ENCODE results near the gene CES2.
"Not testable (repeated sequence)": the region's sequence is repeated elsewhere in the genome, so short reads cannot be mapped to it uniquely, and the experiment has no call there.

CES2 gene

DNA sequence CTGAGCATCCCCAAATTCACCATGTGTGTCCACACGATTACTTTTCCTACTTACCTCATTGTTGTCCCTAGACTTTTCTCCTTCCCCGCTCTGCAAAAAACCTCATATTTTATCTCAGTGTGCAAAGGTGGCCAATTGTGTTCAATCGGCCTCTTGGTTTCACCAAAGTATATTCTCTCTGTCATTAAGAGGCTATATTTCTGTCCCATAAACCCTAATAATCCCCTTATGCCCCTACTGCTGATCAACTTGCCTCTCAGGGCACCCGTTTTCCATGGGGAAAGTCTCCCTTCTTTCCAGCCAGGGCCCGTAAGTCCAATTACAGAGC lies 11.6 kb downstream of the CES2 start:
- intact Hi-C loops (cut with DNase I): loop anchor here (10.0 kb wide), 1 partner anchor 208 kb away; the partner anchor contains the start of genes B3GNT9, FBXL8 and TRADD

DNA sequence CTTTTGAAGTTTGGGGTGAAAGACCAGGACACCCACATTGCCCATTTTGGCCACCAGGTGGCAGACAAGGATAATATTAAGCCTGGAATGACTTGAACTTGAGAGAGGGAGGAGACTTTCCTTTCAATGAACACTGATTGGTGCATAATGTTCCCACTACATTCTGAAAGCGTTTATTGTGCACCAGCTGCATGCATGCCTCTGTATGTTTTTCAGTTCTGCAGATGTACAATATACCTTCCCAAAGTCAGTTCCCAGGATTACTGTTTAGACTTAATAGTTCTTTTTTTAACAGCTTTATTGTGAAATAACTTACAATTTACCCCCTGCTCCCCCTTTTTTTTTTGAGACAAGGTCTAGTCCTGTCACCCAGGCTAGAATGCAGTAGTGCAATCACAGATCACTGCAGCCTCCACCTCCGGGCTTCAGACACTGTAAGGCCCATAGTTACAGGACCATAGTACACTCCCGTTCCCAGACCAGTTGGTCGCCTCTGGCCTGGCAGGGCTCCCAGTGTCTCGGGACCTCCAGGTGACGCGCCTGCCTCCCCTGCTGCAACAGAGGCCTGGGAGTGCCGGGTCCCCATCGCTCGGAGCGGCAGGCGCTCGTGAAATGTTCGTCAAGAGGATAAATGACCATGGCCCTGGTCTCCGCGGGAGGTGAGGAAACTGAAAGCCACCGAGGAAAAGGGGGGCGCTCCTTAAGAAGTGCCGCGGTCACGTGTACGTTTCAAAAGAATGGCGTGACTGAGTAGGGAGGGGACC lies 12.2 kb downstream of the CES2 start:
- DNase-seq: peak; percentile 37 to 94 (median 86)
- intact Hi-C loops (cut with DNase I): loop anchor here (10.0 kb wide), 1 partner anchor 207 kb away; the partner anchor contains the start of genes B3GNT9, FBXL8 and TRADD

More for the DNA sequence above, 11.6 kb downstream of the CES2 start:
- no peak for DNase-seq

GRCh38 chr16:66948134-66948836 lies 13.0 kb downstream of the CES2 start:
- intact Hi-C loops (cut with DNase I): loop anchor here (10.0 kb wide), 1 partner anchor 207 kb away; the partner anchor contains the start of genes B3GNT9, FBXL8 and TRADD
- peak in 8 of 42 donors; percentile 8 to 52 (median 22) for DNase-seq

DNA sequence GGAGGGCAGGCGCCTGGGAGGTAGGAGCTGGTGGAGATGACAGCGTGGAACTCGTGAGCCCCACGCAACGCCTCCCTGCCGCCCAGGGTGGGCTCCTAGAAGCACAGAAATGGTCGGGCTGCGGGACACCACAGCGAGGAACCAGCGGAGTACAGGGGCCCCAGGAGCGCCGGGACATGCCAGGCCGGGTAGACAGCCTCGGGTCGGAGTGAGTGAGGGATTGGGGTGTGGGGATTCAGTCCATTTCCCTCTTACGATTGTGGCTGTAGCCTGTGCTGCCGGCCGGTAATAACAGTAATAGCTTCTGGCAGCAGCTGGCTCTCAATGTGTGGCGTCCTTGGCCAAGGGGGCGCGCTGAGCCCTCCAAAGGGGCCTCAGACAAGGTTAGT lies 13.5 kb downstream of the CES2 start:
- intact Hi-C loops (cut with DNase I): loop anchor here (10.0 kb wide), 1 partner anchor 206 kb away; the partner anchor contains the start of genes B3GNT9, FBXL8 and TRADD

GRCh38 chr16:66949472-66949871 lies 14.2 kb downstream of the CES2 start:
- intact Hi-C loops (cut with DNase I): loop anchor here (10.0 kb wide), 1 partner anchor 205 kb away; the partner anchor contains the start of genes B3GNT9, FBXL8 and TRADD
- DNase-seq: no peak

More for the DNA sequence above, 13.5 kb downstream of the CES2 start:
- no peak for DNase-seq

DNA sequence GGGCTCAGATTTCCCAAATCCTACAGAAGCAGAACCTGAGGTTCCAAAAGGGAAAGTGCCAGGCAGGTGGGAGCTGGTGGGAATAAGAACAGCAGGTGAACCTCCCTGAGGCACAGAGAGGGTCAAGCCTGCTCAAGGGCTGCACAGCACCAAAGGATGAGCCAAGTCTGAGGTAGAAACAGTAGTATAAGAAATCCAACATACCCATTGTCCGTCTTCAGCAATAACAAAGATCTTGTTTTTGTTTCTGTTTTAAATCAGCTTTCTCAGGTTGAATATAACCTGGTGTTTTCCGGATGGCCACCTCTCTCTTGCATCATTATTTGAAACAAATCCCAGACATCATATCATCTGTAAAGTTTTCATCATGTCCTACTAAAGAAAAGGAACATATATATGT lies 15.1 kb downstream of the CES2 start:
- no peak for DNase-seq
- intact Hi-C loops (cut with DNase I): no loop called here

DNA sequence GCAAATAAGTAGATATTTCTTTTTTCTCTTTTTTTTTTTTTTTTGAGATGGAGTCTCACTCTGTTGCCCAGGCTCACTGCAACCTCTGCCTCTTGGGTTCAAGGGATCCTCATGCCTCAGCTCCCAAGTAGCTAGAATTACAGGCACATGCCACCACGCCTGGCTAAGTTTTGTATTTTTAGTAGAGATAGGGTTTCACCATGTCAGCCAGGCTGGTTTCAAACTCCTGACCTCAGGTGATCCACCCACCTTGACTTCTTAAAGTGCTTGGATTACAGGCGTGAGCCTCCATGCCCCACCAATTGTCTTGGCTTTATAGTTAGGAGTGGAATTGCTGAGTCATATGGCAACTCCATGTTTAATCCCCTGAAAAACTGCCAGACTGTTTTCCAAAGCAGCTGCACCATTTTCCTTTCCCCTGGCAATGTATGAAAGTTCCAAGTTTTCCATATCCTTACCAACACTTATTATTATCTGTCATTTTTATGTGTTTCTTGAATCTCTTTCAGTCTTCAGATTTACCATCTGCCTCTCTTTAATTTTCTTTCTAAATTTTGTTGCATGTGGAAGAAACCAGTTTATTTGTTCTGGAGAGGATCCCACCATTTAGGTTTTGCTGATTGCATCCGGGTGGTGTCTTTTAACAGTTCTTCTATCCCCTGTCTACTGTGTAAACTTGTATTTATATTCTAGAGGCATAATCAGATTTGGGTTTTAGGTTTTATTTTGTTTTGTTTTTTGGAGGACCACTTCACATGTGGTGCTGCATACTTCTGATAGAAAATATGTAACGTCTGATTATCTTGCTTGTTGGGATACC lies 15.9 kb downstream of the CES2 start:
- DNase-seq: no peak
- intact Hi-C loops (cut with DNase I): no loop called here

- intact Hi-C loops (cut with DNase I): no loop called here
- DNase-seq: no peak
Observed at GRCh38 chr16:66952430-66953110, 17.3 kb downstream of the CES2 start.

- intact Hi-C loops (cut with DNase I): no loop called here
- DNase-seq: no peak
Observed at GRCh38 chr16:66953462-66954096, 18.3 kb downstream of the CES2 start.

DNA sequence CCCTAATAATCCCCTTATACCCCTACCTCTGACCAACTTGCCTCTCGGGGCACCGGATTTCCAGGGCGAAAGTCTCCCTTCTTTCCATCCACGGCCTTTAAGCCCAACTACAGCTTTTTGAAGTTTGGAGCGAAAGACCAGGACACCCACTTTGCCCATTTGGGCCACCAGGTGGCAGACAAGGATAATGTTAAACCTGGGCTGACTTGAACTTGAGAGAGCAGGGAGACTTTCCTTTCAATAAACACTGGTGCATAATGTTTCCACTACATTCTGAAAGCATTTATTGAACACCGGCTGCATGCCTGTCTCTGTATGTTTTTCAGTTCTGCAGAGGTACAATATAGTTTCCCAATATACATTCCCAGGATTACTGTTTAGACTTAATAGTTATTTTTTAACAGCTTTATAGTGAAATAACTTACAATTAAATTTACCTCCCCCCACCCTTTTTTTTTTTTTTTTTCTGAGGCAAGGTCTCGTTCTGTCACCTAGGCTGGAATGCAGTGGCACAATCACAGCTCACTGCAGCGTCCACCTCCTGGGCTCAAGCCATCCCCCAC lies 18.9 kb downstream of the CES2 start:
- peak in 41 of 42 donors; percentile 66 to 91 (median 80) for DNase-seq
- intact Hi-C loops (cut with DNase I): no loop called here

- DNase-seq; intact Hi-C loops (cut with DNase I): not testable (repeated sequence)
Observed at GRCh38 chr16:66955363-66956153, 20.2 kb downstream of the CES2 start.

GRCh38 chr16:66956154-66956457 lies 20.8 kb downstream of the CES2 start:
- DNase-seq; intact Hi-C loops (cut with DNase I): not testable (repeated sequence)

- no peak for DNase-seq
- intact Hi-C loops (cut with DNase I): no loop called here
Observed at GRCh38 chr16:66958857-66959703, 23.8 kb downstream of the CES2 start.

GRCh38 chr16:66959704-66960161 lies 24.4 kb downstream of the CES2 start:
- DNase-seq: no peak
- intact Hi-C loops (cut with DNase I): loop anchor here (10.0 kb wide), 1 partner anchor 65 kb away; the partner anchor contains the start of gene CBFB

- no peak for DNase-seq
- intact Hi-C loops (cut with DNase I): loop anchor here (10.0 kb wide), 1 partner anchor 65 kb away; the partner anchor contains the start of gene CBFB
Observed at GRCh38 chr16:66960270-66960669, 25.0 kb downstream of the CES2 start.
